ENCODE measurements around the gene HSPE1. TPM values are rescaled to one million over a fixed set of nuclear protein-coding genes. Genes with fewer than 3 reads are reported as not detected.

The HSPE1 gene
- total and polyA plus RNA-seq, 12 donors, result 113 to 4,257 (median 299) TPM

Small RNAs within 50 kb of the gene (small RNA-seq; reads per million reads assigned to genes)
- gene AC020550.1, result 0 reads per million in 2 donors

Other genes with a start within 250 kb of the HSPE1 start
- gene ANKRD44, start 189.6 kb upstream of the HSPE1 start, total RNA-seq, result 10 to 100 TPM; 12.9 to 40.2 (median 27.0) TPM
- gene ANKRD44, start 189.6 kb upstream of the HSPE1 start, polyA plus RNA-seq, result 10 to 100 TPM in 1 of 3 donors, 1 to 10 TPM in 2; 3.8 to 19.1 (median 5.0) TPM
- gene SF3B1, start 65.4 kb upstream of the HSPE1 start, total RNA-seq, result 100 to 1,000 TPM in 8 of 9 donors, 10 to 100 TPM in 1; 91.1 to 507 (median 258) TPM
- 100 to 1,000 TPM; 248 to 564 (median 548) TPM for gene SF3B1, start 65.4 kb upstream of the HSPE1 start, polyA plus RNA-seq
- gene COQ10B, start 46.8 kb upstream of the HSPE1 start, total RNA-seq, result 10 to 100 TPM; 31.4 to 63.5 (median 39.7) TPM
- gene COQ10B, start 46.8 kb upstream of the HSPE1 start, polyA plus RNA-seq, result 10 to 100 TPM; 22.3 to 58.8 (median 27.4) TPM
- 1,000 to 10,000 TPM in 3 of 9 donors, 100 to 1,000 TPM in 6; 221 to 3,318 (median 577) TPM for gene HSPD1, start 539 bp upstream of the HSPE1 start, total RNA-seq
- gene HSPD1, start 539 bp upstream of the HSPE1 start, polyA plus RNA-seq, result 1,000 to 10,000 TPM in 1 of 3 donors, 100 to 1,000 TPM in 2; 220 to 7,464 (median 448) TPM
- gene MOB4, start 15.7 kb downstream of the HSPE1 start, total RNA-seq, result 100 to 1,000 TPM in 2 of 9 donors, 10 to 100 TPM in 7; 18.2 to 592 (median 38.4) TPM
- 100 to 1,000 TPM in 1 of 3 donors, 10 to 100 TPM in 2; 26.9 to 117 (median 58.1) TPM for gene MOB4, start 15.7 kb downstream of the HSPE1 start, polyA plus RNA-seq
- 10 to 100 TPM in 5 of 9 donors, 1 to 10 TPM in 4; 2.1 to 15.8 (median 10.5) TPM for gene RFTN2, start 175.2 kb downstream of the HSPE1 start, total RNA-seq
- gene RFTN2, start 175.2 kb downstream of the HSPE1 start, polyA plus RNA-seq, result 1 to 10 TPM; 1.2 to 2.2 (median 1.9) TPM
- 10 to 100 TPM in 5 of 9 donors, 1 to 10 TPM in 4; 7.0 to 24.9 (median 11.2) TPM for gene MARS2, start 205.0 kb downstream of the HSPE1 start, total RNA-seq
- gene MARS2, start 205.0 kb downstream of the HSPE1 start, polyA plus RNA-seq, result 10 to 100 TPM in 1 of 3 donors, 1 to 10 TPM in 2; 1.1 to 14.8 (median 2.0) TPM